A172 (cell line): Measurements from ENCODE around the gene C4BPB. TPM values are rescaled to one million over a fixed set of nuclear protein-coding genes. Genes with fewer than 3 reads are reported as not detected.

Experiments used
- DNase-seq: peaks from one replicate; pipeline ENCODE4 v3.0.0-alpha.2; 2015; ENCODE audit warnings: low spot score
- total RNA-seq: library from RNA; depleted of rRNA; stranded (reverse); fragments of >200 nt; shearing (Covaris generic); gene quantifications from 2 replicates; pipeline ENCODE4 v1.2.3, GENCODE V29; 2014

Gene C4BPB
- total RNA-seq, 1 experiment from 2014 or later, result 7.3 TPM

DNA sequence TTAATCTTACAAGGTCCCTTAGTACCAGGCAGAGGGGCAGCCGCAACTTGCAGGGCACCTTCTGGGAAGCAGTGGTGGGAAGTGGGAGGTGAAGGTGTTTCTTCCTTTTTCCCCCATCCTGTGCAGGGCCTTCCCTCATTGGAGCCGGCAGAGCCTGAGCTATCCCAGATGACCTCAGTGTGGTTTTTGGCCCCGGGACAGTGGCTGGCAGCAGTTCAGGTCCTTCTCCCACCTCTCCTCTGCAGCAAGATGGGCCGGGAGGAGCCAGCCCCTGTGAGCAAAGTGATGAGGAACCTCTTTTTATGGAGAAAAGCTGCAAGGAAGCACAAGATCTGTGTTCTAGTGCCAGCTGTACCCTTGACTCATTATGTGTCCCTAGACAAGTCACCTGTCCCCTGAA lies 28.8 kb upstream of the C4BPB start:
- no peak for DNase-seq

DNA sequence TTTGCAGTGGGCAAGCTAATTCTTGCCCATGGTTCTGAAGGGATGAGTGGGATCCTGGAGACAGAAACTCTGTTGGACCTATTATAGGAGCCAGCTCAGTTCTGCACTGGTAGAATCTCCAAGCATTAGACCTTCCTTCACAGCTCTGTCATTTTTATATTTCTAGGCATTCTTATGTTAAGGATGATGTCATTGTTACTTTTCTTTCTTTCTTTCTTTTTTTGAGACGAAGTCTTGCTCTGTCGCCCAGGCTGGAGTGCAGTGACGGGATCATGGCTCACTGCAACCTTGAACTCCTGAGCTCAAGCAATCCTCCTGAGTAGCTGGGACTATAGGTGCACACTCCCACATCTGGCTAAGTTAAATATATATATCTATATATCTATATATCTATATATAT lies 28.1 kb upstream of the C4BPB start:
- no peak for DNase-seq

DNA sequence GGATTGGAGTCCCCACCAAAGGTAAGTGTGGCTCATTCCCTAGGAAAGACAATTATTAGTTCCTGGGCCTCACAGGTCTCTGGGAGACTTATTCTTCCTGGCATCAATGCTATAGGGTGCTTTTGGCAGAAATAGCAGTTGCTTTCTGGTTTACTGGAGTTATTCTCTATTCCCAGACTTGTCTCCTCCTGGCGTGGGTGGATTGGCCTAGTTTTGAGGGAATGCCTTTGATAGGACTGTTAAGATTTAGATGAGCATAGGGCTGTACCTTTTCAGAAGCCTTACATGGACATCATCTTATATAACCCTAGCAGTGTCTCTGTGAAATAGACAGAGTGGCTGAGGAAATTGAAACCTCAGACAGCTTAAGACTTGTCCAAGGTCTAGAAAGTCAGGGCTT lies 26.6 kb upstream of the C4BPB start:
- DNase-seq, result no peak

DNA sequence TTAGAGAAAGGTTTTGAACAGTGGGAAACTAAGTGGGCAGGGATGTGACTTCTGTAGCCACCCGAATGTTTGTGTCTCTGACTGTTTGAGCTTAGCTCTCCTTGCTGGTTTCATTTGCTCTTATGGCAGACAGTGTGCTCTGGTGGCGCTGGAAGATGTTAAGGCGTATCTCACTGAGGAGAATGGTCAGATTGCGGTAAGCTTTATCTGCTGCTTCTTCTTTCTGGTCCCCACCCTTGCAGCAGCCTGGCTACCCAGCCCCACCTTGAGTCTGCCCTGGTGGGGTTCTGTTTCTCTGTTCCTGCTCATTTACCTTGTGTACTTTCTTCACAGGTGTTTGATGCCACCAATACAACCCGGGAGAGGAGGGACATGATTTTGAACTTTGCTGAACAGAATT lies 25.6 kb upstream of the C4BPB start:
- DNase-seq, result no peak

DNA sequence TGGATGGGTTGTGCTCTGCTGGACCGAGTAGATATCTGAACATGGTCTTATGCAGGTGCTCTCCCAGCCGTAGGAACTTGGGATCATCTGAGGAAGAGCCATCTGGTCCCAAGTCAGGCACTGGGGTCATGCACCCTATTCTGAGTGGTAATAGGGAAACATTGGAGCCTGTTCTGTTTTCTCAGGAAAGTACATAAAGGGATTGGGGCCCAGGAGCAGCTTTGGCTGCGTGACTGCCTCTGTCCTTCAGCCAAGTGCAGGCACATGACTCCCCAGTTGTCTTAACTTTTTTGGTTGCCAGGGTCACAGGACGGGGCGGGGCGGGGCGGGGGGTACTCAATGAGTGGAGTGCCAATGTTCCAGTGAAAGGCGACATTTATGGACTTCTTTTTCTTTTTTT lies 24.1 kb upstream of the C4BPB start:
- DNase-seq, result no peak

DNA sequence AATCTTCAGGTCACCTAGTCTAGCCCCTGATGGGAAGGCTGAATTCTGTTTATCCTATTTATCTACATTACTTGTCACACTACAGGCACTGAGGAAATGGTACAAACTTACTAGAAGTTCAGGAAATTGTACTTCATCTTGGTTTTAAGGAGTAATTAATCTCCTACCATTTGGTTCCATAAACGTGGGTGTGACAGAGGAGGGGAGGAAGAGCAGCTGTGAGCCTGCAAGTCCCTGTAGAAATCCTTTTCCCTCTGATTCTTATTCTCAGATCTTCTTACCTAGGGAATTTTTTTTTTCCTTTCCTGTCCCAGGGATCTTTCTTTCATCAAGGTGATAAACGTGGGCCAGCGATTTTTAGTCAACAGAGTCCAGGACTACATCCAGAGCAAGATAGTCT lies 21.5 kb upstream of the C4BPB start:
- DNase-seq, result no peak

GRCh38 chr1:207067665-207068064 lies 21.0 kb upstream of the C4BPB start:
- DNase-seq, result no peak

GRCh38 chr1:207069061-207069460 lies 19.6 kb upstream of the C4BPB start:
- no peak for DNase-seq

- DNase-seq, result no peak
Observed at GRCh38 chr1:207069858-207070506, 18.7 kb upstream of the C4BPB start.

DNA sequence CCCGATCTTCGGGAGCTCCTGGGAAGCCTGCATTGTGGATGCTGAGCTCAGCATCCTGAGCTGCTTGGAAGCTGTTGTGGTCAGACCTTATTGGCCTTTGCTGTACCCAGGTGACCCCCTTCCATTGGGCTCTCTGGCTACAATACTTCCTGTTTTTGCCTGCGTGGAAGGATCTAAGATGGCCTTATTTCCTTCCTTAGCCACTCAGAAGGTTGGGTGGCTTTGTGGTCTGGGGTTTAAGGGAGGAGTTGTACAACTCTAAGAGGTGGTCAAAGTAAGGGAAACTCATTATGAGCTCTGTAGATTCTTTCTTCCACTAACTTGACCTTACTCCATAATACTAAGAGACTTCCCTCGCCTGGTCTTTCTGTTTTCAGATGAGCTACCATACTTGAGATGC lies 17.8 kb upstream of the C4BPB start:
- DNase-seq, result no peak

DNA sequence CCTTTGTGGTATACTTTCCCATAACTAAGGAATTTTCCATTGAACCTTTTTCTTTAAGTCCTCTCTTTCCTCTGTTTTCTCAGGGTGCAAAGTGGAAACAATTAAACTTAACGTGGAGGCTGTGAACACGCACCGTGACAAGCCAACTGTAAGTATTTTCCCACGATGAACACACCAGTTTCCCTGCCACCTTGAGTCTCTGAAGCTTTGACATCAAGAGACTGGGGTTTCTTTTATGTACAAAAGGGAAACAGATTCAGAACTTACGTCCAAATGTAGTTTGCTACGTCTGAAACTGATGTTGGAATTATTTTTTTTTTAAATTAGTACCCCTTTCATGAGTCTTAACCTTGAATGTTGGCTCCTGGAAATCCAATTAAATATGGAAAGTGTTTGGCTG lies 17.2 kb upstream of the C4BPB start:
- DNase-seq, result no peak

- no peak for DNase-seq
Observed at GRCh38 chr1:207072233-207072632, 16.4 kb upstream of the C4BPB start.

DNA sequence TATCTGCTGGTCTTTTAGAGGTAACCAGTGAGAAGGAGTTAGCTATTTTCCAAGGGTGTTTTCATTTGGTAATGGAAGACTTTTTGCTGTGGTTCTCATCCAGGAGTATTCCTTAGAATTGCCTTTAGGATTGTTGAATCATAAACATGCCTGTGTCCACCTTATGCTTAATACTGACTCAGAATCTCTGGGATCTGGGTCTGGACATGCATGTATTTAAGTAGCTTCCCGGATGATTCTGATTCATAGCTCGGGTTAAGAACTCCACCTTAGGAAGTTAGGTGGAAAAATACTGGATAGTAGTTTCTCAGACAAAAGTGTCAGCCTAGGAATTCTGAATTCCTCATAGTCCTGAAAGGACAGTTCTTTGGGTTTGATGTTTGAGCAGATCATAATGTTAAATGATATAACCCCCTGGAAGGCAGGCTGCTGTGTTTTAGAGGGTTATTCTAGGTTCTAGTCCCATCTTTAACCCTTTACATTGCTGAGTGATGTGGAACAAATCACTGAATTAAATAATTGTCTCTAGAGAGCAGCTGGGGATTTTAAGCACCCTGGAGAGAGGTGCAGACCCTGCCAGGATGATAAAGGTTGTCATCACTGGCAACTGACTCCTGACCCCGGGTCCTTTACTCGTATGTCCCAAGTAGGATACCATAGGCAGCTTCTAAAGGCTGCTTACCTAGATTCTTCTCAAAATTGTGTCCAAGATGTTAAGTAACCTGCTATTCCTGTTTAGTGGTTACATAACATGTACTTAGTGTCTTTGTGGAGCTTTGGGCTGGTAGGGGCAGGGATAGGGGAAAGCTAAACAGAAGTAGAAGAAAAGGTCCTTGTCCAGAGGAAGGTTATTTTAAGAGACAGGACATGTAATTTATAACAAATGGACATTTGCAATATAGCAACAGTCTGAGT lies 14.5 kb upstream of the C4BPB start:
- DNase-seq, result peak; percentile 46

GRCh38 chr1:207076181-207076955 lies 12.3 kb upstream of the C4BPB start:
- no peak for DNase-seq

- DNase-seq, result no peak
Observed at GRCh38 chr1:207077012-207077411, 11.6 kb upstream of the C4BPB start.

GRCh38 chr1:207077470-207078377 lies 10.9 kb upstream of the C4BPB start:
- DNase-seq, result peak; percentile 71

GRCh38 chr1:207078578-207079132 lies 10.0 kb upstream of the C4BPB start:
- no peak for DNase-seq

- peak; percentile 66 for DNase-seq
Observed at GRCh38 chr1:207079706-207080241, 8.9 kb upstream of the C4BPB start.

GRCh38 chr1:207081088-207081487 lies 7.6 kb upstream of the C4BPB start:
- DNase-seq, result no peak

- DNase-seq, result no peak
Observed at GRCh38 chr1:207081806-207082205, 6.9 kb upstream of the C4BPB start.

- peak; percentile 29 for DNase-seq
Observed at GRCh38 chr1:207084232-207084631, 4.4 kb upstream of the C4BPB start.
